OCI-LY1 (cell line): ENCODE data around the gene DNAH1.

Source experiments
- H2AFZ ChIP-seq: fragments of 200-600 bp; sonication (generic), shearing (Covaris generic); 2 replicates; pipeline ENCODE4 v1.6.0; 2014; ENCODE audit warnings: antibody characterized with exemption, mild to moderate bottlenecking, low read length
- H3F3A ChIP-seq: fragments of 200-600 bp; sonication (generic), shearing (Covaris generic); 2 replicates; pipeline ENCODE4 v1.6.0; 2014; ENCODE audit warnings: mild to moderate bottlenecking, antibody characterized with exemption, low read length, moderate library complexity; ENCODE audit not compliant: insufficient read depth
- H3K27ac ChIP-seq: fragments of 200-600 bp; sonication (generic); 2 replicates; pipeline ENCODE4 v1.5.1; 2014; ENCODE audit warnings: low read length, mixed run types, mild to moderate bottlenecking, low read depth; ENCODE audit not compliant: poor library complexity, severe bottlenecking
- H3K27me3 ChIP-seq: fragments of 200-600 bp; sonication (generic); 2 replicates; pipeline ENCODE4 v1.6.0; 2014; ENCODE audit warnings: antibody characterized with exemption, mild to moderate bottlenecking, low read length, moderate library complexity; ENCODE audit not compliant: insufficient read depth
- H3K36me3 ChIP-seq: fragments of 200-600 bp; sonication (generic); 2 replicates; pipeline ENCODE4 v1.6.1; 2014; ENCODE audit warnings: mild to moderate bottlenecking, antibody characterized with exemption, low read length, moderate library complexity, mixed read lengths; ENCODE audit not compliant: insufficient read depth
- H3K4me1 ChIP-seq: fragments of 200-600 bp; sonication (generic); 2 replicates; pipeline ENCODE4 v1.5.1; 2014; ENCODE audit warnings: mild to moderate bottlenecking, low read length, moderate library complexity; ENCODE audit not compliant: insufficient read depth, severe bottlenecking
- H3K4me2 ChIP-seq: fragments of 200-600 bp; sonication (generic), shearing (Covaris generic); 2 replicates; pipeline ENCODE4 v1.6.1; 2014; ENCODE audit warnings: low read length
- H3K4me3 ChIP-seq: fragments of 200-600 bp; sonication (generic); 2 replicates; pipeline ENCODE4 v1.5.1; 2014; ENCODE audit warnings: low read length, low read depth, mild to moderate bottlenecking, mixed read lengths; ENCODE audit not compliant: poor library complexity, severe bottlenecking
- H3K79me2 ChIP-seq: fragments of 200-600 bp; shearing (Covaris generic); 2 replicates; pipeline ENCODE4 v1.6.1; 2016; ENCODE audit warnings: mixed run types, low read length, mixed read lengths; ENCODE audit not compliant: insufficient read depth
- H3K9ac ChIP-seq: fragments of 200-600 bp; sonication (generic), shearing (Covaris generic); 2 replicates; pipeline ENCODE4 v1.6.1; 2014; ENCODE audit warnings: mild to moderate bottlenecking, low read length, mixed read lengths
- H3K9me2 ChIP-seq: fragments of 200-600 bp; sonication (generic), shearing (Covaris generic); 2 replicates; pipeline ENCODE4 v1.6.1; 2014; ENCODE audit warnings: low read depth, mild to moderate bottlenecking, low read length, mixed read lengths
- H3K9me3 ChIP-seq: fragments of 200-600 bp; shearing (Covaris generic); 2 replicates; pipeline ENCODE4 v1.6.1; 2014; ENCODE audit warnings: low read length, mixed read lengths
- H4K20me1 ChIP-seq: fragments of 200-600 bp; sonication (generic), shearing (Covaris generic); 2 replicates; pipeline ENCODE4 v1.6.0; 2016; ENCODE audit warnings: mild to moderate bottlenecking, low read length; ENCODE audit not compliant: insufficient read depth
- CTCF ChIP-seq: fragments of 200-600 bp; sonication (generic), shearing (Covaris generic); IDR thresholded peaks from 2 replicates; pipeline ENCODE4 v1.5.1; 2017; ENCODE audit warnings: mild to moderate bottlenecking, antibody characterized with exemption, low read length, moderate library complexity, mixed read lengths
- EZH2 ChIP-seq: fragments of 200-600 bp; sonication (generic), shearing (Covaris generic); IDR thresholded peaks from 2 replicates; pipeline ENCODE4 v1.8.0; 2017; ENCODE audit warnings: borderline replicate concordance, mixed run types, mild to moderate bottlenecking, antibody characterized with exemption, low read length, moderate library complexity, mixed read lengths

The DNAH1 gene

DNA sequence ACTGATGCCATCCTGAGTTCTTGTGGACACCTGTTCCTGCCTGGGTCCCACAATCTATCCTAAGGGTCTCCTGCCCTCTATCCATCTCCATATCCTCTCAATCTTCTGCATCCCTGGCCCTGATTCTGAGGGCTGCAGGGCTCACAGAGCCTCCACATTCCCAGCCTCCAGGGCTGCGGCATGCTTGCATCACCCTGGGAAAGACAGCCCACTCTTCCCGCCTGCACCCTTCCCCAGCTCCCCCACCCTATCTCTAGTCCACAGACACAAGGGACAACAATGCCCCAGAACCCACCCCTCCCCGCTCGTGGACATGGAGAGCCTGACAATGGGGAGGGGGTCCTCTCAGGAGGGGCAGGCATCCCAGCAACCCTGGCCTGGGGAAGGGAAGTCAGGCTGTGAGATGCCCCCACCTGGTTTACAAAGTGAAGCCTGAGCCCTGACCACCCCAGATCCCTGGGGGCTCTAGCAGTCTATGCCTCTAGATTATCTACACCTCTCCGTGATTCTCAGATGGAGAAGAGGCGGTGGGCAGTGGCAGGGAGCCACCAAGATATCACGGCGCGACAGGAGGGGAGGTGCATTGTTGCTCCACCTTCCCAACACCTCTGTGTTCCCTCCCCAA lies 118.5 kb downstream of the DNAH1 start:
- Histone ChIP-seq H3K79me2 (no peaks in the 10 kb centered on the region), H3K36me3 (no peaks in the 10 kb centered on the region), H3K9ac (no peak overlapping the region), H3K4me2 (no peak overlapping the region), H4K20me1 (no peaks in the 10 kb centered on the region), H3F3A (no peaks in the 10 kb centered on the region), H3K9me3 (no peaks in the 10 kb centered on the region), H3K27ac (no peak overlapping the region), H3K4me1 (peaks cover 4% of the 10 kb centered on the region), H3K9me2 (no peaks in the 10 kb centered on the region), H3K27me3 (no peaks in the 10 kb centered on the region; the same call in 1 of the 2 replicates), H3K4me3 (no peak overlapping the region), H2AFZ (no peak overlapping the region)
- no peak for TF ChIP-seq EZH2
- TF ChIP-seq CTCF, result no peak

DNA sequence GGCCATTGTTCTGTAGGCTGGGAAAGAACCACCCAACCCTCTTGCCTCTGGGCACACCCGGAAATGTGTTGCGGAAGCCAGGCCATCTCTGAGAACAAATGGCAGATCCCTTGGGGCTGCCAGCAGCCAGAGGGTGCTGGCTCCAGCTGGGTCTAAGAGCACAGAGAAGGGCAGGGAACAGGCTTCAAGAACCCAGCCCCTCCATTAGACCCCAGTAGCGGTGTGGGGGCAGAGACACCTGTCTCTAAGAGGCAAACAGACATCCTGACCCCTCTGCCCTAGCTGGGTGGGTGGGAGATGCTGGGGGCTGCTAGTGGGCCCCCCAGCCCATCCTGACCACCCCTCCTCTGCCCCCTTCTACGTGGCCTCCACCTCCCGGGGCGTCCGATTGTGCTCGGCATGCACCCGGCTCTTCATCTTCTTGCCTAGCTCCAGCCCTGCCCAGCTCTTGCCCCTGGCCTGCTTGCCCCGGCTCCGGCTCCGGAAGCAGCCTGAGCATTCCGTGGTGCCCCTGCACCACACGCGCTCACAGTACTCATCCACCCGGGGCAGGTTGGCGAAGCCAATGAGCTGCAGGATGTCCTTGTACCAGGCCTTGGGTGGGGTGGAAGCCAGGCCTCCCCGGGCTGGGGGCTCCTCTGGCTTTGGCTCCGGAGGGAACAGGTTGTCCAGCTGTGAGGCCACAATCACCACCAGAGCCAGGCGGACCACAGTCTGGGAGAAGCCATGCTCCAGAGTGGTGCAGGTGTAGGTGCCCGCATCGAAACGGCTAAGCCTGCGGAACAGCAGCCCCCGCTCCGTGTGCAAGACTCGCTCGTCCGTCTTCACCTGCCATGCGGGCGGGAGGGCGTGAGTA lies 119.4 kb downstream of the DNAH1 start:
- Histone ChIP-seq H3K4me2 (no peak overlapping the region), H3K79me2 (no peaks in the 10 kb centered on the region), H3K9ac (no peak overlapping the region), H3K4me3 (no peak overlapping the region), H3K4me1 (peaks cover 4% of the 10 kb centered on the region), H3K9me2 (no peaks in the 10 kb centered on the region), H3K36me3 (no peaks in the 10 kb centered on the region), H3K27me3 (no peaks in the 10 kb centered on the region; the same call in 1 of the 2 replicates), H4K20me1 (no peaks in the 10 kb centered on the region), H3K9me3 (no peaks in the 10 kb centered on the region), H3F3A (no peaks in the 10 kb centered on the region), H2AFZ (no peak overlapping the region), H3K27ac (no peak overlapping the region)
- TF ChIP-seq EZH2 (no peak), CTCF (no peak)

DNA sequence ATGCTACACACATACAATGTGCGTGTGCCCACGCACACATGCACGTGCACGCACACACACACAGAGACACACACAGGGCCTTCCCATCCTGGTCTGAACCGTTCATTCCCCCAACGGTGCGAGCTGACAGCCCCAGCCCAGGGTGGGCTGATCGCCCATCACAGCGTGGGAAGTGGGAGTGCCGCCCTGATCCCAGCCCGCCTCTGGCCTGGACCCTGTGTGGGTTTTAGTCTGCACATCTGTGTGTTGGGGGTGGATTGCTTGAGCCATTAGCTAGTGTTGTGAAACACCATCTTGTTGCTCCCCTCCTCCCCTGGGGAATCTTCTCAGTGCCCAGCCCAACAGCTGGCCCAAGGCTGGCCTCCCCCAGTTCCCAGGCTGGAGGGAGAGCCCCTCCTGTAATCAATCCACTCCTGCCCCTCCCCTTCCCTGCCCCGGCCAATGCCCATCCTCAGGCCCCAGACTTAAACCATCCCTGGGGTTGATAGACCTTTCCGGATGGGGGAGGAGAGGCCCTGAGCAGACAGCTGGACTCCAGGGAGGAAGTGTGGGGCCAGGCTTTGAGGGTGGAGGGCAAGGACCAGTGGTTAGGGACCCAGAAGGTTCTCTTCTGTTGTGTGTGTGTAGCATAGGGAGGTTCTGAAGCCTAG lies 120.5 kb downstream of the DNAH1 start:
- Histone ChIP-seq H3F3A (no peaks in the 10 kb centered on the region), H3K9me3 (no peaks in the 10 kb centered on the region), H4K20me1 (no peaks in the 10 kb centered on the region), H3K27ac (no peak overlapping the region), H3K36me3 (no peaks in the 10 kb centered on the region), H3K79me2 (no peaks in the 10 kb centered on the region), H3K27me3 (peaks cover 6% of the 10 kb centered on the region; the same call in 1 of the 2 replicates), H3K4me3 (no peak overlapping the region), H3K4me1 (peaks cover 4% of the 10 kb centered on the region), H3K4me2 (no peak overlapping the region), H3K9me2 (no peaks in the 10 kb centered on the region), H3K9ac (no peak overlapping the region), H2AFZ (no peak overlapping the region)
- TF ChIP-seq CTCF (no peak), EZH2 (no peak)
